Measurements from ENCODE around the gene HBM.
A peak's percentile ranks its signal among the peaks of the same experiment; 100 is the strongest.
"Not testable (repeated sequence)": the region's sequence is repeated elsewhere in the genome, so short reads cannot be mapped to it uniquely, and the experiment has no call there.

The HBM gene

GRCh38 chr16:170788-171187 lies 5.0 kb downstream of the HBM start:
- DNase-seq: no peak

- not testable (repeated sequence) for DNase-seq
Observed at GRCh38 chr16:172374-172941, 6.7 kb downstream of the HBM start, which contains the start of gene HBA2. Gene HBA2, plus strand, starts transcription at chr16:172876. Its CDS starts 37 bp downstream, at chr16:172913.

GRCh38 chr16:173211-173854 lies 7.6 kb downstream of the HBM start:
- not testable (repeated sequence) for DNase-seq

- not testable (repeated sequence) for DNase-seq
Observed at GRCh38 chr16:173928-174769, 8.4 kb downstream of the HBM start.

- DNase-seq: no peak
Observed at GRCh38 chr16:175011-175949, 9.5 kb downstream of the HBM start.

GRCh38 chr16:176006-176405 lies 10.2 kb downstream of the HBM start:
- DNase-seq: not testable (repeated sequence)

GRCh38 chr16:176477-177382 lies 11.0 kb downstream of the HBM start, which contains the start of gene HBA1:
Gene HBA1, plus strand, starts transcription at chr16:176680. Its CDS starts 37 bp downstream, at chr16:176717.
- not testable (repeated sequence) for DNase-seq

- no peak for DNase-seq
Observed at GRCh38 chr16:177394-177822, 11.6 kb downstream of the HBM start.

- no peak for DNase-seq
Observed at GRCh38 chr16:177981-178667, 12.3 kb downstream of the HBM start.

- no peak for DNase-seq
Observed at GRCh38 chr16:178668-179015, 12.9 kb downstream of the HBM start.

GRCh38 chr16:179211-180092 lies 13.7 kb downstream of the HBM start:
- no peak for DNase-seq

GRCh38 chr16:180101-180675 lies 14.4 kb downstream of the HBM start, which contains the start of gene HBQ1:
Gene HBQ1, plus strand, starts transcription at chr16:180459. Its CDS starts 28 bp downstream, at chr16:180487.
- DNase-seq: peak in 1 of 2 experiments; percentile 69

GRCh38 chr16:180681-181564 lies 15.1 kb downstream of the HBM start:
- peak; percentile 32 to 90 for DNase-seq

GRCh38 chr16:181565-182021 lies 15.8 kb downstream of the HBM start:
- no peak for DNase-seq

GRCh38 chr16:183005-183404 lies 17.2 kb downstream of the HBM start:
- no peak for DNase-seq

GRCh38 chr16:185213-185612 lies 19.4 kb downstream of the HBM start:
- DNase-seq: no peak

- DNase-seq: no peak
Observed at GRCh38 chr16:185691-186090, 19.9 kb downstream of the HBM start.

- no peak for DNase-seq
Observed at GRCh38 chr16:187330-187729, 21.6 kb downstream of the HBM start.

All from NCI-H526 (cell line).